ENCODE measurements around the gene RPGR.

GRCh38 chrX:38277136-38277535, 50.2 kb downstream of the RPGR start:
- TF ChIP-seq CTCF (IDR thresholded peaks at IDR 0.05): no peak
- no peak for TF ChIP-seq POLR2A (IDR thresholded peaks at IDR 0.05)
